WTC11 (cell line): ENCODE measurements around the gene NKAIN2.

Experiments used
- CTCF ChIP-seq: fragments of 200-600 bp; IDR thresholded peaks from 2 replicates; pipeline ENCODE4 v1.8.0; 2022; ENCODE audit warnings: antibody characterized with exemption
- JUN ChIP-seq: sonication (generic); formaldehyde crosslinking; IDR thresholded peaks from 2 replicates; pipeline ENCODE4 v1.8.0; 2023; ENCODE audit warnings: mild to moderate bottlenecking, missing genetic modification reagents
- TF ChIP-seq, protein P1 (sequence below): sonication (generic); formaldehyde crosslinking; conservative IDR thresholded peaks from 2 replicates; pipeline ENCODE4 v1.8.1; 2022; ENCODE audit warnings: mild to moderate bottlenecking, missing genetic modification reagents
- TF ChIP-seq, protein P2 (sequence below): sonication (generic); formaldehyde crosslinking; IDR thresholded peaks from 2 replicates; pipeline ENCODE4 v1.8.1; 2023; ENCODE audit warnings: mild to moderate bottlenecking, missing genetic modification reagents, moderate library complexity

DNA sequence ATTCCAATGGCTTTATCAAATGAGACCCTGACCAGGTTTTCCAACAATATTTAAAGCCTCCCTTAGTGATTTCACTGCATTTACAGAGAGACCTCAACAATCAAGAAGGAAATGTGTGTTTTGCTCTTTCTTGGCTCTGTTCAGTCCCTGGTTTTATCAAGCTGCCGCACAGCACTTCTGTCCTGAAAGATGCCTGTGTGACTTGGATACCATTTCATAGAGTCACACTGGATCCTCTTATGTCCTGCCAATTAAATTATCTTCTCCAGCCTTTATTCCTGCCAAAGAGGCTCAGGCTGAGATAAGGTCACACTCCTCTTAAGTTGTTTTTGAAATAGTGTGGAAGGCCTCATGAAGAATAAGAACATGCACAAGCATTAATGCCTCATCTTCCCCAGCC lies 961.6 kb downstream of the NKAIN2 start:
- TF ChIP-seq CTCF (no peak), JUN (no peak)
- TF ChIP-seq, protein P1, sequence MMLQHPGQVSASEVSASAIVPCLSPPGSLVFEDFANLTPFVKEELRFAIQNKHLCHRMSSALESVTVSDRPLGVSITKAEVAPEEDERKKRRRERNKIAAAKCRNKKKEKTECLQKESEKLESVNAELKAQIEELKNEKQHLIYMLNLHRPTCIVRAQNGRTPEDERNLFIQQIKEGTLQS (CRISPR knock-in tag): no peak
- TF ChIP-seq, protein P2, sequence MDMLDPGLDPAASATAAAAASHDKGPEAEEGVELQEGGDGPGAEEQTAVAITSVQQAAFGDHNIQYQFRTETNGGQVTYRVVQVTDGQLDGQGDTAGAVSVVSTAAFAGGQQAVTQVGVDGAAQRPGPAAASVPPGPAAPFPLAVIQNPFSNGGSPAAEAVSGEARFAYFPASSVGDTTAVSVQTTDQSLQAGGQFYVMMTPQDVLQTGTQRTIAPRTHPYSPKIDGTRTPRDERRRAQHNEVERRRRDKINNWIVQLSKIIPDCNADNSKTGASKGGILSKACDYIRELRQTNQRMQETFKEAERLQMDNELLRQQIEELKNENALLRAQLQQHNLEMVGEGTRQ (CRISPR knock-in tag): no peak
